A549 treated with Mapracorat at 1 μM for 4 hours (cell line): ENCODE measurements around the gene OR2A5. TPM values are rescaled to one million over a fixed set of nuclear protein-coding genes. Genes with fewer than 3 reads are reported as not detected.

ENCODE experiments used
- total RNA-seq: library from RNA; stranded (reverse); fragments of 200-300 nt; extraction: Qiagen RNA extraction; gene quantifications from 5 replicates; pipeline ENCODE4 v1.2.3, GENCODE V29; 2022

The OR2A5 gene
- total RNA-seq: not detected in 5 replicates

DNA sequence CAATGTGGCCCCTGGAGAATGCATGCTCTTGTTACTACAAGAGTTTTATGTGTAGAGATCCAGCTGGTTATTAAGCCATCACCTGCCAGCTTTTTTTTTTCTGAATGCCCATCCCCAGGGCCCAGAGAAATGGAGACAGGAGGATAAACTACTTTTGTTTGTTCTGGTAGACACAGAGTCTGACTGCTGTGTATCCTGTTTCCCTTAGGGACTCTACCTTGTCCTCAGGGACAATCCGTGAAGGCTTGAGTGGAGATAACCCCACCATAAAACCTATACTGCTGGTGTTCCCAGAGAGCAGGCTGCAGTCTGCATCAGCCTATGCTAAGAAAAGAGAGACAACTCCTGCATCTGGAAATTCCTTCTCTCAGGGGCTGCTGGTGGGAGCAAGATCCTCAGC, at the start of gene OR2A5:
TSS of gene OR2A5 (plus strand) at position 301 of the 400 bp plus-strand sequence. CDS start 1,454 bp downstream, outside the sequence.

GRCh38 chr7:144000020-144000419, 48.7 kb upstream of the OR2A5 start, which contains the start of gene OR6B1:
OR6B1 (plus strand) TSS chr7:144000320; CDS start chr7:144003997, 3,677 bp downstream.

DNA sequence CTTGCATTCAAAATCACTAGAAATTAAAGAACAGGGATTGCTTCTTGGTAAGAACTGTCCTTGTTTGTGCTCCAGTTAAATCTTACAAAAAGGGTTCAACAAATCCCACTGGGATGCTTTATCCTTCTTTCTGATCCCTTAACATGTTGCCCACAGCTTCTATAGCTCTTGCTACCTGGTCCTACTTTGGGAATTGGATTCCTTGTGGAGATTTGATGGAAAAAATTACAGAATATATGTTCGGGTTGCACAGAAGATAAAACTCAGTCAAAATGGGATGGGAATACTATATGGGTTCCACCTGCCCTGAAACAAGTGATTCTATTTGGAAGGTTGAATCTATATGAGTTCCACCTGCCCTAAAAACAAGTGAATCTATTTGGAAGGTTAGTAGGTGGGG, 20.8 kb downstream of the OR2A5 start, which contains the start of gene OR2A25:
TSS of gene OR2A25 (plus strand) at position 301 of the 400 bp plus-strand sequence. CDS start 4,409 bp downstream, outside the sequence.

DNA sequence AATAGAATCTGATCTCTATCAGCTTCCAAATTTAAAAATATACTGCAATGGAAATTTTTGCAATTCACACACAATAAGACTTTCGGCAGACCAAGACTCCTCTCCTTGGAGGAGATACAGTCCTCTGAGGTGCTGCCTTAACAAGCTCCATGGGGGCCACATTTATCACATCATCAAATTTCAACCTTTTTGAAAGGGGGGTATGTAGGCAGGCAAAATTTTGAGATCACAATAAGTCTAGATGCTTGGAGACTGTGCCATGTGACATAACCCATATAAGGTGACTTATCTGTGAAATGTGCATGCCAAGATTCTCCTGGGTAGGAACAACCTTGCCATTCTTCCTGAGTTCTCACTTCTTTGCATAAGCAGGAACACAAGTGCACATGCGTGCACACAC, 37.2 kb downstream of the OR2A5 start, which contains the start of gene OR2A12:
TSS of gene OR2A12 (plus strand) at position 301 of the 400 bp plus-strand sequence. CDS start 8,830 bp downstream, outside the sequence.

Other genes with a start within 250 kb of the OR2A5 start
- gene TCAF1, start 146.8 kb upstream of the OR2A5 start, total RNA-seq: 13.1 to 19.9 TPM (median 18.0 TPM) in 5 replicates
- gene OR2F2, start 113.7 kb upstream of the OR2A5 start, total RNA-seq: not detected in 5 replicates
- not detected in 5 replicates for gene OR2F1, start 94.1 kb upstream of the OR2A5 start, total RNA-seq
- gene OR6B1, start 48.6 kb upstream of the OR2A5 start, total RNA-seq: not detected in 5 replicates
- not detected in 5 replicates for gene OR2A25, start 20.9 kb downstream of the OR2A5 start, total RNA-seq
- gene OR2A12, start 37.3 kb downstream of the OR2A5 start, total RNA-seq: not detected in 5 replicates
- gene OR2A2, start 60.6 kb downstream of the OR2A5 start, total RNA-seq: not detected in 5 replicates
- gene OR2A14, start 74.2 kb downstream of the OR2A5 start, total RNA-seq: not detected in 5 replicates
- gene CTAGE4, start 134.5 kb downstream of the OR2A5 start, total RNA-seq: 0.05 TPM in 1 of 5 replicates, not detected in the others
- 0.18 to 0.50 TPM (median 0.40 TPM) in 5 replicates for gene ARHGEF35, start 146.9 kb downstream of the OR2A5 start, total RNA-seq
- not detected in 5 replicates for gene OR2A42, start 190.7 kb downstream of the OR2A5 start, total RNA-seq
- not detected in 5 replicates for gene OR2A7, start 215.8 kb downstream of the OR2A5 start, total RNA-seq
- gene CTAGE8, start 220.3 kb downstream of the OR2A5 start, total RNA-seq: not detected in 5 replicates